PC-9 (cell line): ENCODE measurements around the gene LAMA3.

Source experiments
- EZH2 ChIP-seq: fragments of 200-600 bp; sonication (generic); IDR thresholded peaks from 2 replicates; pipeline ENCODE4 v1.8.0; 2017; ENCODE audit warnings: antibody characterized with exemption, low read depth
- TF ChIP-seq, protein P1 (sequence below): fragments of 200-600 bp; sonication (generic); conservative IDR thresholded peaks from 2 replicates; pipeline ENCODE4 v1.6.1; 2017; ENCODE audit warnings: mixed run types, antibody characterized with exemption, mild to moderate bottlenecking, moderate library complexity

DNA sequence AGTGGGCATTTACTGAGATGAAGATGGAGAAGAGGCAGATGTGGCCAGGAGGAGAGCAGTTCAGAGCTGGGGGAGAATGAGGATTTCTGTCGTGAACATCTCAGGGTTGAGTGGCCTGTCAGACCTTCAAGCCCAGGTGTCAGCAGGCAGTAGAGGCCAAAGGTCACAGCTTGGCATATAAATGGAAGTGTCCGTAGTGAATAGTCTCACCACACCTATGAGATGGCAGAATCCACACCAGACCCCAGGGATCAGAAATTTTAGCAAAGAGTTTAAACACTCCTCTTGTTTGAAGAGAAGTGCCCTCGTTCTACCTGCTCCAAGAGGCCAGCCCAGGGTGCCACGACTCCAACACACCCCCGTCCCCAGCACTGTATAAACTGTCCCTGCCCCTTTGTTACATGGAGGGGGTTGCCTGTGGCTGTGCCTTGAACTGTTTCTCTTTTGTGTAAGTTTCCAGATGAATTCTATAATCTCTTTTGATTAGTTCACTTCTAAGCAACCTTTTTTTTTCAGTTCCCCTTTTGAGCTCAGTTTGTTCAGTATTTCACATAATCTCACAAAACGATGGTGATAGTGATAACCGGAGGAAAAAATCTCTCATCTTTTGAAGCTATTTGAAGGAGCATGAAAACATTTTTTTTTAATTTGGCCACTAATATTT lies 256.3 kb downstream of the LAMA3 start:
- TF ChIP-seq, protein P1, sequence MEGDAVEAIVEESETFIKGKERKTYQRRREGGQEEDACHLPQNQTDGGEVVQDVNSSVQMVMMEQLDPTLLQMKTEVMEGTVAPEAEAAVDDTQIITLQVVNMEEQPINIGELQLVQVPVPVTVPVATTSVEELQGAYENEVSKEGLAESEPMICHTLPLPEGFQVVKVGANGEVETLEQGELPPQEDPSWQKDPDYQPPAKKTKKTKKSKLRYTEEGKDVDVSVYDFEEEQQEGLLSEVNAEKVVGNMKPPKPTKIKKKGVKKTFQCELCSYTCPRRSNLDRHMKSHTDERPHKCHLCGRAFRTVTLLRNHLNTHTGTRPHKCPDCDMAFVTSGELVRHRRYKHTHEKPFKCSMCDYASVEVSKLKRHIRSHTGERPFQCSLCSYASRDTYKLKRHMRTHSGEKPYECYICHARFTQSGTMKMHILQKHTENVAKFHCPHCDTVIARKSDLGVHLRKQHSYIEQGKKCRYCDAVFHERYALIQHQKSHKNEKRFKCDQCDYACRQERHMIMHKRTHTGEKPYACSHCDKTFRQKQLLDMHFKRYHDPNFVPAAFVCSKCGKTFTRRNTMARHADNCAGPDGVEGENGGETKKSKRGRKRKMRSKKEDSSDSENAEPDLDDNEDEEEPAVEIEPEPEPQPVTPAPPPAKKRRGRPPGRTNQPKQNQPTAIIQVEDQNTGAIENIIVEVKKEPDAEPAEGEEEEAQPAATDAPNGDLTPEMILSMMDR: no peak
- TF ChIP-seq EZH2: no peak
